NCI-H1105 treated with DMSO at 0.1 percent for 48 hours (cell line): ENCODE results near the gene G0S2.

Experiments
- DNase-seq: peaks from one replicate; lab custom pipeline; 2025; lab: John Stamatoyannopoulos, UW

The G0S2 gene

DNA sequence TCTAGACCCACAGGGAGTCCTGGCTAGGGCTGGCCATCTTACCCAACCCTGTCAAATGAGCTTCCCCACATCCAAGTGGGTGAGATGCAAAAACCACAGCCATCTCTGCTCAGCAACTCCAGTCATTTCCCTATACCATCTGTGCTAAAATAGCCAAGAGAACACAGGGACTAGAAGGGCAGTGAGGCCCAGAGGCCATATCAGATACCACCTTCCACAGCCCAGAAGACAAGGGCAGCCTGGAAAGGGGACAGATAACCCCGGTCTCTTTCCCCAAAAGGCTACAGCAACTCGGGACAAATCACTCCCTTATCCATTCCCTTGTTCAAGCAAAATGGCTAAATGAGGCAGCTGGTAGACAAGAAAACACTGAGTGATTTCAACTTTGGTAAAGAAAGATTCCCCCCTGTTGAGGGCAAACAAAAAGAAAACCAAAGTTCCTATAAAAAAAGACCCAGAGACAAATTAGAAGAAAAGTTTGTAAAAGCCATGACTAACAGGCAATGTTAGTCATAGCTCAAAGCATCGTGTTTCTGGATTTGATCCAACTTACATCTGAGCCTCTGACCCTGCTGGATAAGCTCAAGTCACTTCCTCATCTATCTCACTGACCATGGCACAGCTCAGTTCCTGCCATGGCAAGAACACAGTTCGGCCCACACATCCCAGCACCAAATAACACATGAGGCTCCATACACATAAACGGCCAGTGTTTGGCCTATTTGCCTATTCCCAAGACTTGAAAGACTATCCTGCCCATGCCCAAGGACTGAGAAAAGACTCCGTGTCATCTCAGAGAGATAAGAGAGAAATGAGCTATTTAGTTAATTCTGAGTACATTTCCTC lies 26.1 kb upstream of the G0S2 start:
- no peak for DNase-seq

- DNase-seq = no peak
These were observed 24.8 kb upstream of the G0S2 start for GRCh38 chr1:209650454-209650853.

DNA sequence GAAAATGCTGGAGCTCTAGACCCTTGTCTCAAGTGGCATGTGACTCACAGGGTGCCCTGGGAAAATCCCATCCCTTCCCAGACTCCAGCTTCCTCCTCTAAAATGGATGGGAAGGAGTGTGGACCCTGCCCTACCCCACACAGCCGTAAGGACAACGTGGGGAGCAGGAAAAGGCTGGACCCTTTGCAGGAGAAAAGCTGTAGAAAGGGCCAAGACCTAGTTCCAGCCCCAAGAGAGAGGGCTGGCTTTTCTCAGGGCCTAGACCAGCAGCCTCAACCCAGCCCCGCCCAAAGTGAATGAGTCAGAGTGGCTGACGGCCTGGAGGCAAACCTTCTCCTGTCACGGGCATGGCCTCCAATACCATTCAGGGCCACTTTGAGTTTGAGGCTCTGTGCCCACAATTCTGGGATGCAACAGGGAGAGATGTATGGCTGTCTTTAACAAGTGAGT lies 24.0 kb upstream of the G0S2 start:
- no peak for DNase-seq

DNA sequence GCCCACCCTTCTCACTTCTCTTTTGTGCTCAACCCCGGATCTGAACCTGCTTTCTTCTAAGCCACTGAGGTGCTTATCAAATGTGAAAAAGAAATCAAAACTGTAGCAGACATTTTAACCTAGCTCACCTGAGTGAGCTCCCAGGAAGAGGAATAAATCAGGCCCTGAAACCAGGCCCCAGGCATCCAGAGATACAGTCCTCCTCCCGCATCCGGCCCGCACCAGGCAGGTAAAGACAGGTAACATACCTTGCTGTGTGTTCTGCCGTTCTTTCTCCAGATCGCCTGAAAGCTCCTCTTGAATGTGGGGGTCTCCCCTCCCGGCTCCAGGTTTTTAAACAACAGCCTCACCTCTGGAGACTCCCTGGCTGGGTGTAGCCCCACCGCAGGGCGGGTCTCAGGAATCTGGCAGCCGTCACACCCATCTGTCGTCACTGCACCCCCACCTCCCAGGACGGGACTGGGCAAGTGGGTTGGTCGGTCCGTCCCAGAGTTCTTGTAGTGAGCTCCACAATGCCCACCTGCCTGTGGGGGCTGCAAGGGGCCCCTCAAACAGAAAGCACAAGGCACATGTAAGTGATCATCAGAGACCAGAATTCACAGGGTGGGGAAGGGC lies 23.0 kb upstream of the G0S2 start, which contains the start of gene LAMB3:
Gene LAMB3, minus strand, starts transcription at position 305 of the 615 bp plus-strand sequence. CDS start 1,481 bp downstream, outside the sequence.
- DNase-seq = no peak

DNA sequence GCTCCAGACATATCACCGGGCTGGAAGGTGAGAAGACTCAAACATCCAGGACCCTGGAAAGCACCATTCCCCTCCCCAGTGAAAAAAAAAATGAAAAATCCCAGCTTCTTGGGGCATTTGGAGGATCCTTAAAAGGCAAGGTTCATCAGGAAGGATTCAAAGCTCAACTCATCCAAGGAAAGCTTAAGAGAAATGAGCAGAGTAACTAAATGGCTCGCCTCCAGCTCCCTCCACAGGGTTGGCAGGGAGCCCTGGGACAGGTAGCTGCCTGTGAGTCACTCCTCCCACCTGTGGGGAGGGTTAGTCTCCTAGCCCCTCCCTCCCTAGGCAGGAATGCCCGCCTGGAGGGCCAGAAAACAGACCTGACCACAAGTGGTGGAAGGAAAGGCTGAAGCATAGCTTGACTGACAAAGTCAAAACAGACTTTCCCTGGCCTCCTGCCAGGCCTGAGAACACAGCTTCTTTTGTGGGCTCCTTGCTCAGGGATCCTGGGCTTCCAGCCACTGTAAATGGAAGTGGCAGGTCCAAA lies 22.3 kb upstream of the G0S2 start:
- peak; percentile 93 for DNase-seq

DNA sequence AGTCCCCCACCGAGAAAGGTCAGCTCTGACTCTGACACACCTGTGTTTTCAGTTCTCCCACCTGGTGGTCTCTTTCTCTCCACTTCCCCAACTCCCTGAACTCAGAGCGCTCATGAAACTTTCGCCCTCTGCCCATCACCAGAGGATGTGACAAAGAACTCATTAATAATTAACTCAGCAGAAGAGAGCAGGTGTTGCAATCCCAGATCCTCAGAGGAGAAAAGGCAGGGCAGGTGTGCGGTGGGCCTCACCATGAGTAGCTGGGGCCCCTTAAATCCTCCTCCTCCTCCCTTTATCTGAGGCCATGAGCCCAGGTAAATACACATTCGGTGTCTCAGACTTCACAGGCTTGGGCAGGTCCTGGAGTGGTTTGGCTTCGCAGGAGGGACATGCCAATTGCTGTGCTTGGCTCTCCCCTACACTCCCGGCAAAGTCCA lies 21.3 kb upstream of the G0S2 start:
- no peak for DNase-seq

GRCh38 chr1:209655411-209656231 lies 19.6 kb upstream of the G0S2 start:
- no peak for DNase-seq

DNA sequence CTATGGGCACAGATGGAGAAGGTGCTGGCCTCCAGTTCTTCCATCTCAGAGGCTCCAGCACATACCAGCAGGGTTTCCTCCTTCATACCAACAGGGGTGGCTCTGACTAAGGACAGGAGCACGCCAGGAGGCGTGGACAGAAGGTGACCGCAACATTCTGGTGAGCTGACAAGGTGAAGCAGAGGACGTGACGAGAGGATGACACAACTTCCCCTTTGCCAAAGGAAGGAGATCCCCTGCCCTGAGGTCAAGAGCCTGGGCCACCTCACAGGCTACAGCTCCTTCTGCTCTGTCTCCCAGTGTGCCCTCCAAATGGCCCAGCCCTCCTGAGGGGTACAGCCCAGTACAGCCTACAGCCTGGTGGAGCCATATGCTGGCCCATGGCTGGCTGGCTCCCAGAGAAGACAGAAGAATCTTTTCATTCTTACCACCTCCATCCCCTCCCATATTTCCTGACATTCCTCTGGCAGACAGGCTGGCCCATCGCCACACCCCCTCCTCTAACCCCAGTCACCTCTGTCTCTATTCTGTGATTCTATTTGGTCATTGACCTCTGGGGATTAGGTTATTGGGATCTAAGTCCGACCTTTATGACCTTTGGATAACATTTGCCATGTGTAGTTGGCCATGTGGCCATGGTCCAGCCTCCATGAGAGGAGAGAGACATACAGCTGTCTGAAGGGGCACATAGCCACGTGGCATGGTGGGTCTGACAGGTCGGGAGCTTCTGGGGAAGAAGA lies 17.9 kb upstream of the G0S2 start:
- no peak for DNase-seq

GRCh38 chr1:209657918-209658317 lies 17.3 kb upstream of the G0S2 start:
- no peak for DNase-seq

GRCh38 chr1:209659909-209660308 lies 15.3 kb upstream of the G0S2 start:
- no peak for DNase-seq

DNA sequence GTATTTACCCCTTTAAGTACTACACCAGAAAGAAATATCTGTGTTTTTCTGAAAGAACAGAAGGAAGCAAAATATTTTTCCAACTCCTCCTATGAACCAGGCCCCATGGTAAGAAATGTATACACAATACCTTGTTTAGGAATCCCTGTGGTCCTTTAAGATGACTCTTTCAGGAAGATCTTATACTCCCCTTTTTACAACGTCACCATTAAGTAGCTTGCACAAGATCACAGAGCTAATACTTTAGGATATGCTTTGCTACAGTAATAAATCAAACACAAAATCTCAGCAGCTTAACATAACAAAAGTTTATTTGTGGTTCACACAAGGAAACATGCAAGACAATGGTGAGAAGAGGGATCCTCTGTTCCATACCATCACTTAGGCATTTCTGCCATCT lies 14.1 kb upstream of the G0S2 start:
- DNase-seq = no peak

GRCh38 chr1:209662879-209663327 lies 12.3 kb upstream of the G0S2 start:
- DNase-seq = no peak

- no peak for DNase-seq
These were observed 8.1 kb upstream of the G0S2 start for GRCh38 chr1:209667103-209667502.

- DNase-seq = no peak
These were observed 7.5 kb upstream of the G0S2 start for GRCh38 chr1:209667708-209668107.

DNA sequence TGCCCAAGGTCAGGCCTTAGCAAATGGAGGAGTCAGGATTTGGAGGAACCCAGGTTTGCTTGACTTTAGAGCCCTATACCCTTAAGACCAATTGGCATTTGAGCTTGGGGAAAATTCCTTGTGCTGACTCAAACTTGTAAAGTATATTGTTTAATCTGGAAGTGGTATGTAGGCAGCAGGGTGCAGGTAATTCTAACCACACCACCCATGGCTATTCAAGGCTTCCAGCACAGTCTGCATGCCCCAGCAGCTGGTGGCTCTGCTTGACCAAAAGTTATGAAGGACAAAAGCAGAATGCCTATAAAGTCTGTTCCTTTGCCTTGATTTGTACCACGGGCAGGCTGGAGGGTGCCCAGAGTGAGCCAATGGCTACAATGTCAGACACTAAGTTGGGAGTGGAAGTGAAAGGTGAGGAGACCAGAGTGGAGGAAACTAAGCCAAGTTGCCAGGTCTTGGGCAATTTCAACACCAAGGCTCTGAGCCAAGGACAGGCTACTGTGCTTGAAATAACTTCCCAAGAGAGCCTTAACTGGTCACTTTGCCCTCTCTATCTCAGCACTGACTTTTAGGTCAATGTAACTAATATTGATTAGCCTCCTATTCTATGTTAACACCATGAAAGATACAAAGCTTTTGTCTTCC lies 4.7 kb upstream of the G0S2 start:
- DNase-seq = no peak

DNA sequence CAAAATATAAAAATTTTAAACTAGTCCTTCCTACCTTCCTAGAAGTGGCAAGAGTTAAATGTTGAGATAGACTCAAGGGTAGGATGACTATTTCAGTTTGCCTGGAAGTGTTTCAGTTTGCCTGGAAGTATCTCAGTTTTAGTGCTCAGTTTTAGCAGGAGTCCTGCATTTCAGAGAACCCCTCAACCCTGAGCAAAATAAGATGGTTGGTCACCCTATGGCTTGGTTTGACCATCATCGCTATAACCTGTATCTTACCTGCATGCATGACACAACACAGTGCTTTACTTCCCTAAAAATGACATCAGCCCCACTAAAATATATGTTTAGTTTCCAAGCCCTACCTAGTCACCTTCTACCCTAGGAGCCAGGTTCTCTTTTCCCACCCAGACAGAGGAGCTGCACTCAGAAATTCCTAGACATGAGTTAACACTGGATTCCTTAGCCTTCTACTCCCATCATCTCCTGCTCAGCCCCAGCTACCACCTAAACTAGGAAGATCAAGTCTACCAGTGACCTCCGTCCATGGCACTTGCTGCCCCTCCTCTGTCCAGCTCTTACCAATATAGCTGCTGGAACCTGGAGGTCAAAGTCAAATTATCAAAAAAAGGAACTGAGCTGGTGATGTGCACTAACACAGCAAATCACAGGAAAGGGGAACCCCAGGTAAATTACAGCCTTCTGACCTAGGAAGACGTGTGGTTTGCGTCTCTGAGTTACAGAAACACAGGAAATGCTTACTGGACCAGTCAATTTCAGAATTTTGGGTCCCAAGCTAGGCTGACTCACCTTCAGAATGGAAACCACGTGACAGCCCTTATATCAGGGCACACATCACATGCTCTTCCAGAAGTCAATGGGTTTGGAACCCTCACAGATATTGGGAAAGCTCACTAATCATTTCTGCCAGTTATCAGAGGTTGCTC lies 2.2 kb upstream of the G0S2 start:
- DNase-seq = no peak

DNA sequence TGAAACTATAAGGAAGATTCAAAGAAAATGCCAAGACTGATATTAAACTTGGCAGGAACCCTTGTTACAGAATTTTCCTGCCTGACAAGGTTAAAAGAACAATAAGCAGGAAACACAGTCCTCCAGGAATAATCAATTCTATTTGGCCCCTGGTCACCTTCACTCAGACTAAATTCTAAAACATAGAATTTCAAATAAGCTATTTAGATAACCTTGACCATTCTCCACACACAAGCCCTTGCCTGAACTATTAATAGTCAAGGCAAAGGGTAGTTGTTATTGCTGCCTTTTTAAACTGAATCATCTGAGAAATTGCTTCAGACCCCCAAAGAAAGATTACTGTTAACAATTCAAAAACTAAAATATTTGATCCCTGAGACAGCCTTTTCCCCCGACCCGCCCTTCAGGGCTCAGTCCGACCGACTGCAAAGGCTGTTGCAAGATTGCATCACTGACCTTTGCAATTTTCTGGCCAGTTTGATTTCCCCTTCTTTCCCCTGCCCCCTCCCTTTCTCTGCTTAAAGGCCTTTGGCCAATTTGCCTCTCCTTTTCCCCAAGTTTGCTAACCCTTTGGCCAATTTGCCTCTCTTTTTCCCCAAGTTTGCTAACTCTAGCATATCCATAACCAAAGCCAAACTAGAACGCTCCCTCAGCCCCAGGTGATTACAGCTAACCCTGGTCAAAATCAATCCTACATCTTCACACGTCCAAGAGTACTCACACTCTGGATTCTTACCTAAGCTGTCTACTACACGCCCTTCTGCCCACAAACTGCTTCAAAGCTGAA lies 1.4 kb upstream of the G0S2 start:
- DNase-seq = no peak

DNA sequence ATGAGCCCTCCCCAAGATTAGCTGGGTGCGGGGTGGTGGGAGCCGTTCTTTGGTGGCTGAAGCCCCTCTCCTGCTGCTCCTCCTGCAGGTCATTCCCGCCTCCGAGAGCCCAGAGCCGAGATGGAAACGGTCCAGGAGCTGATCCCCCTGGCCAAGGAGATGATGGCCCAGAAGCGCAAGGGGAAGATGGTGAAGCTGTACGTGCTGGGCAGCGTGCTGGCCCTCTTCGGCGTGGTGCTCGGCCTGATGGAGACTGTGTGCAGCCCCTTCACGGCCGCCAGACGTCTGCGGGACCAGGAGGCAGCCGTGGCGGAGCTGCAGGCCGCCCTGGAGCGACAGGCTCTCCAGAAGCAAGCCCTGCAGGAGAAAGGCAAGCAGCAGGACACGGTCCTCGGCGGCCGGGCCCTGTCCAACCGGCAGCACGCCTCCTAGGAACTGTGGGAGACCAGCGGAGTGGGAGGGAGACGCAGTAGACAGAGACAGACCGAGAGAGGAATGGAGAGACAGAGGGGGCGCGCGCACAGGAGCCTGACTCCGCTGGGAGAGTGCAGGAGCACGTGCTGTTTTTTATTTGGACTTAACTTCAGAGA lies 448 bp downstream of the G0S2 start:
- DNase-seq = no peak
